NCI-H1694 treated with DMSO at 0.1 percent for 48 hours (cell line): ENCODE measurements around the gene RAB20.
"Not testable (repeated sequence)": the region's sequence is repeated elsewhere in the genome, so short reads cannot be mapped to it uniquely, and the experiment has no call there.

Experiments used
- DNase-seq: peaks from one replicate; lab custom pipeline; 2025; lab: John Stamatoyannopoulos, UW

RAB20 gene

GRCh38 chr13:110554227-110554836 lies 7.2 kb downstream of the RAB20 start:
- no peak for DNase-seq

- no peak for DNase-seq
Observed at GRCh38 chr13:110553417-110553816, 8.1 kb downstream of the RAB20 start.

- no peak for DNase-seq
Observed at GRCh38 chr13:110552767-110553166, 8.8 kb downstream of the RAB20 start.

GRCh38 chr13:110551284-110551683 lies 10.2 kb downstream of the RAB20 start:
- no peak for DNase-seq

- no peak for DNase-seq
Observed at GRCh38 chr13:110549795-110550160, 11.7 kb downstream of the RAB20 start.

GRCh38 chr13:110548891-110549794 lies 12.4 kb downstream of the RAB20 start:
- no peak for DNase-seq

GRCh38 chr13:110546926-110547325 lies 14.6 kb downstream of the RAB20 start:
- DNase-seq, result no peak

- DNase-seq, result no peak
Observed at GRCh38 chr13:110546378-110546777, 15.1 kb downstream of the RAB20 start.

GRCh38 chr13:110542169-110542796 lies 19.2 kb downstream of the RAB20 start:
- no peak for DNase-seq

- no peak for DNase-seq
Observed at GRCh38 chr13:110541526-110541920, 20.0 kb downstream of the RAB20 start.

GRCh38 chr13:110540871-110541525 lies 20.5 kb downstream of the RAB20 start:
- no peak for DNase-seq

- no peak for DNase-seq
Observed at GRCh38 chr13:110539894-110540293, 21.6 kb downstream of the RAB20 start.

GRCh38 chr13:110538632-110539031 lies 22.9 kb downstream of the RAB20 start:
- no peak for DNase-seq

GRCh38 chr13:110536006-110536693 lies 25.4 kb downstream of the RAB20 start:
- no peak for DNase-seq

GRCh38 chr13:110535526-110535925 lies 26.0 kb downstream of the RAB20 start:
- DNase-seq, result no peak

GRCh38 chr13:110533771-110534670 lies 27.5 kb downstream of the RAB20 start:
- no peak for DNase-seq

- DNase-seq, result not testable (repeated sequence)
Observed at GRCh38 chr13:110532258-110532657, 29.3 kb downstream of the RAB20 start.

GRCh38 chr13:110531671-110532083 lies 29.8 kb downstream of the RAB20 start:
- DNase-seq, result no peak

GRCh38 chr13:110531100-110531499 lies 30.4 kb downstream of the RAB20 start:
- DNase-seq, result no peak

- no peak for DNase-seq
Observed at GRCh38 chr13:110529522-110530311, 31.8 kb downstream of the RAB20 start.
